Muscle layer of colon (tissue), 2 donors: ENCODE data around the gene RGS9.

Source experiments
- H3K27ac ChIP-seq: one replicate; pipeline ENCODE4 v1.7.0; 2013; ENCODE audit warnings: low read depth, mild to moderate bottlenecking, low read length, moderate library complexity
- H3K27me3 ChIP-seq, 2 donors: one replicate each; pipeline ENCODE4 v1.7.0; 2013; ENCODE audit warnings: low read length in 2 of 2, mild to moderate bottlenecking in 2 of 2; ENCODE audit not compliant: insufficient read depth in 2 of 2, control insufficient read depth in 1 of 2
- H3K36me3 ChIP-seq: one replicate; pipeline ENCODE4 v1.7.0; 2013; ENCODE audit warnings: mild to moderate bottlenecking, low read length; ENCODE audit not compliant: insufficient read depth
- H3K4me1 ChIP-seq: one replicate; pipeline ENCODE4 v1.7.0; 2013; ENCODE audit warnings: mild to moderate bottlenecking, low read length; ENCODE audit not compliant: insufficient read depth
- H3K4me3 ChIP-seq, 2 donors: one replicate each; pipeline ENCODE4 v1.7.0; 2013; ENCODE audit warnings: low read length in 2 of 2, low read depth in 1 of 2, mild to moderate bottlenecking in 1 of 2, moderate library complexity in 1 of 2
- H3K9ac ChIP-seq: one replicate; pipeline ENCODE4 v1.7.0; 2013; ENCODE audit warnings: low read length
- H3K9me3 ChIP-seq: one replicate; pipeline ENCODE4 v1.7.0; 2013; ENCODE audit warnings: mild to moderate bottlenecking, low read length
- donor health status: abdominal sarcoma.
- donor health status: Adenocarcinoma of cecum.

RGS9 gene

GRCh38 chr17:65117384-65118035 is 19.7 kb upstream of the RGS9 start:
- Histone ChIP-seq H3K4me3 (no peak overlapping the region), H3K9me3 (no peaks in the 10 kb centered on the region), H3K27me3 (no peaks in the 10 kb centered on the region), H3K27ac (no peak overlapping the region), H3K9ac (no peak overlapping the region), H3K4me1 (no peaks in the 10 kb centered on the region), H3K36me3 (no peaks in the 10 kb centered on the region)

GRCh38 chr17:65121368-65121767 is 15.8 kb upstream of the RGS9 start:
- no peak overlapping the region for H3K27ac ChIP-seq
- H3K27me3 ChIP-seq, result no peaks in the 10 kb centered on the region
- no peak overlapping the region for H3K9ac ChIP-seq
- H3K9me3 ChIP-seq, result no peaks in the 10 kb centered on the region
- H3K4me3 ChIP-seq, result no peak overlapping the region
- no peaks in the 10 kb centered on the region for H3K4me1 ChIP-seq
- H3K36me3 ChIP-seq, result no peaks in the 10 kb centered on the region

GRCh38 chr17:65121916-65122806 is 15.0 kb upstream of the RGS9 start:
- Histone ChIP-seq H3K9me3 (no peaks in the 10 kb centered on the region), H3K9ac (no peak overlapping the region), H3K4me1 (no peaks in the 10 kb centered on the region), H3K4me3 (peak overlapping the region in 1 of 2 donors; percentile 38), H3K27me3 (no peaks in the 10 kb centered on the region), H3K36me3 (no peaks in the 10 kb centered on the region), H3K27ac (no peak overlapping the region)

- Histone ChIP-seq H3K36me3 (no peaks in the 10 kb centered on the region), H3K4me3 (peak overlapping the region; percentile 34 to 57), H3K9ac (peak overlapping the region; percentile 31), H3K9me3 (no peaks in the 10 kb centered on the region), H3K27ac (peak overlapping the region; percentile 62), H3K4me1 (no peaks in the 10 kb centered on the region), H3K27me3 (no peaks in the 10 kb centered on the region)
These were observed 14.1 kb upstream of the RGS9 start for GRCh38 chr17:65122836-65123756.

- Histone ChIP-seq H3K36me3 (no peaks in the 10 kb centered on the region), H3K27ac (peak overlapping the region; percentile 62), H3K9me3 (no peaks in the 10 kb centered on the region), H3K4me1 (no peaks in the 10 kb centered on the region), H3K27me3 (no peaks in the 10 kb centered on the region), H3K9ac (peak overlapping the region; percentile 31), H3K4me3 (peak overlapping the region in 1 of 2 donors; percentile 57)
These were observed 13.2 kb upstream of the RGS9 start for GRCh38 chr17:65123757-65124675.

- no peaks in the 10 kb centered on the region for H3K27me3 ChIP-seq
- no peaks in the 10 kb centered on the region for H3K4me1 ChIP-seq
- H3K9me3 ChIP-seq, result no peaks in the 10 kb centered on the region
- no peaks in the 10 kb centered on the region for H3K36me3 ChIP-seq
- H3K27ac ChIP-seq, result no peak overlapping the region
- H3K9ac ChIP-seq, result no peak overlapping the region
- no peak overlapping the region for H3K4me3 ChIP-seq
These were observed 6.3 kb upstream of the RGS9 start for GRCh38 chr17:65130832-65131231.

- Histone ChIP-seq H3K4me1 (no peaks in the 10 kb centered on the region), H3K9me3 (no peaks in the 10 kb centered on the region), H3K9ac (no peak overlapping the region), H3K36me3 (no peaks in the 10 kb centered on the region), H3K4me3 (no peak overlapping the region), H3K27me3 (no peaks in the 10 kb centered on the region), H3K27ac (no peak overlapping the region)
These were observed 5.9 kb upstream of the RGS9 start for GRCh38 chr17:65131240-65131639.

GRCh38 chr17:65131946-65132345 is 5.2 kb upstream of the RGS9 start:
- no peak overlapping the region for H3K27ac ChIP-seq
- H3K4me3 ChIP-seq, result no peak overlapping the region
- no peaks in the 10 kb centered on the region for H3K36me3 ChIP-seq
- peaks cover 4% of the 10 kb centered on the region for H3K4me1 ChIP-seq
- no peaks in the 10 kb centered on the region for H3K9me3 ChIP-seq
- no peak overlapping the region for H3K9ac ChIP-seq
- no peaks in the 10 kb centered on the region for H3K27me3 ChIP-seq

- no peaks in the 10 kb centered on the region for H3K36me3 ChIP-seq
- no peaks in the 10 kb centered on the region for H3K27me3 ChIP-seq
- no peak overlapping the region for H3K9ac ChIP-seq
- no peak overlapping the region for H3K4me3 ChIP-seq
- H3K9me3 ChIP-seq, result no peaks in the 10 kb centered on the region
- H3K27ac ChIP-seq, result no peak overlapping the region
- peaks cover 18% of the 10 kb centered on the region for H3K4me1 ChIP-seq
These were observed 3.1 kb upstream of the RGS9 start for GRCh38 chr17:65134035-65134434.

GRCh38 chr17:65139101-65139764 is 2.1 kb downstream of the RGS9 start:
- peaks cover 18% of the 10 kb centered on the region for H3K4me1 ChIP-seq
- no peaks in the 10 kb centered on the region for H3K27me3 ChIP-seq
- no peaks in the 10 kb centered on the region for H3K9me3 ChIP-seq
- no peaks in the 10 kb centered on the region for H3K36me3 ChIP-seq
- no peak overlapping the region for H3K4me3 ChIP-seq
- no peak overlapping the region for H3K27ac ChIP-seq
- H3K9ac ChIP-seq, result no peak overlapping the region
